Hepatocyte (in vitro differentiated cells): ENCODE data around the gene TLR1.

ENCODE experiments used
- CTCF ChIP-seq: fragments of 200-600 bp; sonication (generic); IDR thresholded peaks from 2 replicates; pipeline ENCODE4 v1.5.1; 2016; ENCODE audit warnings: antibody characterized with exemption, mild to moderate bottlenecking; ENCODE audit not compliant: poor library complexity
- EZH2 ChIP-seq: fragments of 200-600 bp; sonication (generic); IDR thresholded peaks from 2 replicates; pipeline ENCODE4 v1.6.1; 2016; ENCODE audit warnings: antibody characterized with exemption, mild to moderate bottlenecking, borderline replicate concordance
- EZH2phosphoT487 ChIP-seq: fragments of 200-600 bp; sonication (generic); IDR thresholded peaks from one replicate; pipeline ENCODE4 v1.6.1; 2018; ENCODE audit warnings: antibody characterized with exemption, mild to moderate bottlenecking, low read depth, moderate library complexity; ENCODE audit not compliant: unreplicated experiment, severe bottlenecking

- no peak for TF ChIP-seq CTCF
- no peak for TF ChIP-seq EZH2
- TF ChIP-seq EZH2phosphoT487: no peak
Observed at GRCh38 chr4:38785901-38786402, 18.6 kb downstream of the TLR1 start.
